Neural cell (in vitro differentiated cells): ENCODE results near the gene CCDC196.

ENCODE experiments used
- EP300 ChIP-seq: fragments of 450-650 bp; conservative IDR thresholded peaks from 2 replicates; pipeline ENCODE4 v1.6.1; 2014; ENCODE audit warnings: antibody characterized with exemption, mild to moderate bottlenecking, moderate library complexity; ENCODE audit not compliant: poor library complexity, severe bottlenecking
- EZH2 ChIP-seq: fragments of 200-600, 300-800 bp; shearing (Covaris generic), sonication (generic); IDR thresholded peaks from 2 replicates; pipeline ENCODE4 v1.6.1; 2014; ENCODE audit warnings: antibody characterized with exemption, low read length, borderline replicate concordance, mild to moderate bottlenecking; ENCODE audit not compliant: insufficient read depth, poor library complexity, severe bottlenecking
- MXI1 ChIP-seq: fragments of 450-650 bp; conservative IDR thresholded peaks from 2 replicates; pipeline ENCODE4 v1.6.1; 2014; ENCODE audit warnings: antibody characterized with exemption, mild to moderate bottlenecking; ENCODE audit not compliant: poor library complexity, severe bottlenecking
- POLR2AphosphoS5 ChIP-seq: IDR thresholded peaks from 2 replicates; pipeline ENCODE4 v1.6.1; 2012
- RAD21 ChIP-seq: fragments of 450-650 bp; conservative IDR thresholded peaks from 2 replicates; pipeline ENCODE4 v1.6.1; 2014; ENCODE audit warnings: antibody characterized with exemption, mild to moderate bottlenecking, moderate library complexity
- REST ChIP-seq: IDR thresholded peaks from 2 replicates; pipeline ENCODE4 v1.6.1; 2012; ENCODE audit warnings: borderline replicate concordance
- SMC3 ChIP-seq: fragments of 450-650 bp; conservative IDR thresholded peaks from 2 replicates; pipeline ENCODE4 v1.6.1; 2014; ENCODE audit warnings: antibody characterized with exemption, mild to moderate bottlenecking, moderate library complexity; ENCODE audit not compliant: poor library complexity
- TAF1 ChIP-seq: IDR thresholded peaks from 2 replicates; pipeline ENCODE4 v1.6.1; 2012; ENCODE audit warnings: low read depth
- TF ChIP-seq, protein P1 (sequence below): fragments of 450-650 bp; IDR thresholded peaks from 2 replicates; pipeline ENCODE4 v1.5.1; 2014; ENCODE audit warnings: antibody characterized with exemption, mild to moderate bottlenecking, moderate library complexity; ENCODE audit not compliant: poor library complexity, severe bottlenecking

- TF ChIP-seq POLR2AphosphoS5 (no peak), EZH2 (no peak), EP300 (no peak), REST (no peak), TAF1 (no peak), SMC3 (no peak), RAD21 (no peak), MXI1 (no peak)
- TF ChIP-seq, protein P1, sequence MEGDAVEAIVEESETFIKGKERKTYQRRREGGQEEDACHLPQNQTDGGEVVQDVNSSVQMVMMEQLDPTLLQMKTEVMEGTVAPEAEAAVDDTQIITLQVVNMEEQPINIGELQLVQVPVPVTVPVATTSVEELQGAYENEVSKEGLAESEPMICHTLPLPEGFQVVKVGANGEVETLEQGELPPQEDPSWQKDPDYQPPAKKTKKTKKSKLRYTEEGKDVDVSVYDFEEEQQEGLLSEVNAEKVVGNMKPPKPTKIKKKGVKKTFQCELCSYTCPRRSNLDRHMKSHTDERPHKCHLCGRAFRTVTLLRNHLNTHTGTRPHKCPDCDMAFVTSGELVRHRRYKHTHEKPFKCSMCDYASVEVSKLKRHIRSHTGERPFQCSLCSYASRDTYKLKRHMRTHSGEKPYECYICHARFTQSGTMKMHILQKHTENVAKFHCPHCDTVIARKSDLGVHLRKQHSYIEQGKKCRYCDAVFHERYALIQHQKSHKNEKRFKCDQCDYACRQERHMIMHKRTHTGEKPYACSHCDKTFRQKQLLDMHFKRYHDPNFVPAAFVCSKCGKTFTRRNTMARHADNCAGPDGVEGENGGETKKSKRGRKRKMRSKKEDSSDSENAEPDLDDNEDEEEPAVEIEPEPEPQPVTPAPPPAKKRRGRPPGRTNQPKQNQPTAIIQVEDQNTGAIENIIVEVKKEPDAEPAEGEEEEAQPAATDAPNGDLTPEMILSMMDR = no peak
Measured at GRCh38 chr14:66541627-66542026, 55.5 kb downstream of the CCDC196 start.
